Astrocyte (in vitro differentiated cells and primary cell): ENCODE results near the gene EML5. TPM values are rescaled to one million over a fixed set of nuclear protein-coding genes. Genes with fewer than 3 reads are reported as not detected.

ENCODE experiments used
- DNase-seq: peaks from one replicate; pipeline ENCODE4 v3.0.0-alpha.2; 2010; ENCODE audit warnings: low read depth
- FAIRE-seq: peaks from 2 replicates; lab custom pipeline; 2011; peaks lifted over from hg19 to GRCh38; lab: Jason Lieb, UNC
- H2AFZ ChIP-seq: 2 replicates; pipeline ENCODE4 v1.6.0; 2012; ENCODE audit warnings: low read depth, low read length, inconsistent platforms
- H3K27ac ChIP-seq: 2 replicates; pipeline ENCODE4 v1.5.1; 2011; ENCODE audit warnings: low read depth, low read length, inconsistent platforms
- H3K27me3 ChIP-seq: 2 replicates; pipeline ENCODE4 v1.6.0; 2011; ENCODE audit warnings: low read length, inconsistent platforms; ENCODE audit not compliant: insufficient read depth
- H3K36me3 ChIP-seq: 2 replicates; pipeline ENCODE4 v1.5.1; 2011; ENCODE audit warnings: low read length, inconsistent platforms; ENCODE audit not compliant: insufficient read depth
- H3K4me1 ChIP-seq: 2 replicates; pipeline ENCODE4 v1.5.1; 2011; ENCODE audit warnings: low read length, inconsistent platforms; ENCODE audit not compliant: insufficient read depth
- H3K4me2 ChIP-seq: 2 replicates; pipeline ENCODE4 v1.6.0; 2012; ENCODE audit warnings: low read length, inconsistent platforms
- H3K4me3 ChIP-seq: 2 replicates; pipeline ENCODE4 v1.5.1; 2011; ENCODE audit warnings: low read depth, mild to moderate bottlenecking, low read length, inconsistent platforms; ENCODE audit not compliant: insufficient read depth
- H3K79me2 ChIP-seq: 2 replicates; pipeline ENCODE4 v1.6.0; 2012; ENCODE audit warnings: mild to moderate bottlenecking, low read length, inconsistent platforms; ENCODE audit not compliant: insufficient read depth
- H3K9ac ChIP-seq: 2 replicates; pipeline ENCODE4 v1.6.0; 2012; ENCODE audit warnings: mild to moderate bottlenecking, low read length, inconsistent platforms
- H3K9me3 ChIP-seq: 2 replicates; pipeline ENCODE4 v1.5.1; 2012; ENCODE audit warnings: low read depth, mild to moderate bottlenecking, low read length, inconsistent platforms; ENCODE audit not compliant: insufficient read depth
- H4K20me1 ChIP-seq: 2 replicates; pipeline ENCODE4 v1.6.0; 2012; ENCODE audit warnings: low read length, inconsistent platforms; ENCODE audit not compliant: insufficient read depth
- H3K27ac Mint-ChIP-seq: one replicate; pipeline ENCODE4 v1.8.0; 2021; ENCODE audit warnings: mild to moderate bottlenecking, mixed read lengths; ENCODE audit not compliant: unreplicated experiment
- H3K27me3 Mint-ChIP-seq: one replicate; pipeline ENCODE4 v1.8.0; 2021; ENCODE audit warnings: low read depth, mixed read lengths; ENCODE audit not compliant: unreplicated experiment
- H3K36me3 Mint-ChIP-seq: one replicate; pipeline ENCODE4 v1.8.0; 2021; ENCODE audit warnings: low read depth, mixed read lengths; ENCODE audit not compliant: unreplicated experiment
- H3K4me1 Mint-ChIP-seq: one replicate; pipeline ENCODE4 v1.8.0; 2021; ENCODE audit warnings: low read depth, mixed read lengths; ENCODE audit not compliant: unreplicated experiment
- H3K4me3 Mint-ChIP-seq: one replicate; pipeline ENCODE4 v1.8.0; 2021; ENCODE audit warnings: mild to moderate bottlenecking, moderate library complexity, mixed read lengths; ENCODE audit not compliant: unreplicated experiment
- H3K9me3 Mint-ChIP-seq: one replicate; pipeline ENCODE4 v1.8.0; 2021; ENCODE audit warnings: mild to moderate bottlenecking, mixed read lengths; ENCODE audit not compliant: unreplicated experiment
- CTCF ChIP-seq: IDR thresholded peaks from 2 replicates; pipeline ENCODE4 v1.5.1; 2011; ENCODE audit warnings: low read depth, mild to moderate bottlenecking, inconsistent platforms, low read length, moderate library complexity; ENCODE audit not compliant: insufficient read depth
- EZH2 ChIP-seq: IDR thresholded peaks from 2 replicates; pipeline ENCODE4 v1.6.1; 2012; ENCODE audit warnings: mild to moderate bottlenecking, low read length, inconsistent platforms; ENCODE audit not compliant: insufficient read depth
- total RNA-seq: library from RNA; stranded (reverse); gene quantifications from 2 replicates; pipeline ENCODE4 v1.2.1, GENCODE V29; 2021

The EML5 gene
- total RNA-seq, 1 donor from 2014 or later: 0.05 TPM

GRCh38 chr14:88562532-88562830 is 230.3 kb downstream of the EML5 start:
- H2AFZ ChIP-seq: peak overlapping the region; percentile 99
- no peaks in the 10 kb centered on the region for H3K9me3 ChIP-seq
- H3K4me2 ChIP-seq: peak overlapping the region; percentile 91
- no peaks in the 10 kb centered on the region for H3K9me3 Mint-ChIP-seq
- H3K27me3 ChIP-seq: no peaks in the 10 kb centered on the region
- peak overlapping the region; percentile 83 for H3K4me3 Mint-ChIP-seq
- no peak for DNase-seq
- peak overlapping the region; percentile 94 for H3K4me3 ChIP-seq
- no peaks in the 10 kb centered on the region for H3K36me3 Mint-ChIP-seq
- no peaks in the 10 kb centered on the region for H3K27me3 Mint-ChIP-seq
- H3K79me2 ChIP-seq: peaks cover 38% of the 10 kb centered on the region
- TF ChIP-seq EZH2: no peak
- TF ChIP-seq CTCF: no peak
- FAIRE-seq: no peak
- H3K27ac Mint-ChIP-seq: peak overlapping the region; percentile 14
- peaks cover 14% of the 10 kb centered on the region for H3K4me1 ChIP-seq
- peaks cover 22% of the 10 kb centered on the region for H4K20me1 ChIP-seq
- peak overlapping the region; percentile 94 for H3K9ac ChIP-seq
- peaks cover 2% of the 10 kb centered on the region for H3K4me1 Mint-ChIP-seq
- no peak overlapping the region for H3K27ac ChIP-seq
- peaks cover 2% of the 10 kb centered on the region for H3K36me3 ChIP-seq

Other genes with a start within 250 kb of the EML5 start
- 30.1 and 30.2 TPM in 2 replicates for gene PTPN21, start 237.9 kb downstream of the EML5 start, total RNA-seq
- gene ZC3H14, start 229.9 kb downstream of the EML5 start, total RNA-seq: 55.2 and 55.8 TPM in 2 replicates
- 23.7 and 26.6 TPM in 2 replicates for gene TTC8, start 31.7 kb upstream of the EML5 start, total RNA-seq